Measurements from ENCODE around the gene STYXL2. TPM values are rescaled to one million over a fixed set of nuclear protein-coding genes. Genes with fewer than 3 reads are reported as not detected.

The STYXL2 gene
- total RNA-seq, 1 experiment from 2014 or later = not detected

DNA sequence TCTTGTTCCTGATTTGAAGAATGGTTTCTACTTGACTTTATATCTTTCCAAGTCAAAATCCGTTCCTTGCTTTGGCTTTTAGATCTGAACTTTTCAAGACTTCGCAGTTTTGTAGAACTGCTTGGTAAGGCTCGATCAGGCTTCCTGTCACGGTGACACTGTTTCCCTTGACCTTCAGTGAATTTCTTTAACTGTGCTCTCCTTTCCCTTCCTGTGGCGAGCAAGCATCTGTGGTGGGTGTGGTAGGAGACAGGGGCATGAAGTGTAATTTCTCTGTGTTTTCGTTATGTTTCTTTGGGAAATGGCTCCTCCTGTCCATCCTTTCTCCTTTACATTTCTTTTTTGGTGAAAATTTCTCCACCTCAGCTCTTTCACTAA lies 10.4 kb downstream of the STYXL2 start:
- ATAC-seq (no peak), DNase-seq (ENCODE audit: low read depth, low spot score) (no peak)
- Histone ChIP-seq H3K9me3 (ENCODE audit: control insufficient read depth, insufficient read depth, low read depth, low read length) (no peaks in the 10 kb centered on the region), H3K27me3 (ENCODE audit: control insufficient read depth, insufficient read depth, low read length) (peaks cover 2% of the 10 kb centered on the region; the same call in 1 of the 2 replicates), H3K4me3 (ENCODE audit: low read depth in 2 of 2, low read length in 2 of 2) (no peak overlapping the region), H3K36me3 (ENCODE audit: control insufficient read depth, insufficient read depth, low read length) (no peaks in the 10 kb centered on the region), H3K4me1 (ENCODE audit: control insufficient read depth, insufficient read depth, low read length) (peaks cover 5% of the 10 kb centered on the region), H3K27ac (ENCODE audit: low read length) (no peak overlapping the region)
- TF ChIP-seq, protein P1, sequence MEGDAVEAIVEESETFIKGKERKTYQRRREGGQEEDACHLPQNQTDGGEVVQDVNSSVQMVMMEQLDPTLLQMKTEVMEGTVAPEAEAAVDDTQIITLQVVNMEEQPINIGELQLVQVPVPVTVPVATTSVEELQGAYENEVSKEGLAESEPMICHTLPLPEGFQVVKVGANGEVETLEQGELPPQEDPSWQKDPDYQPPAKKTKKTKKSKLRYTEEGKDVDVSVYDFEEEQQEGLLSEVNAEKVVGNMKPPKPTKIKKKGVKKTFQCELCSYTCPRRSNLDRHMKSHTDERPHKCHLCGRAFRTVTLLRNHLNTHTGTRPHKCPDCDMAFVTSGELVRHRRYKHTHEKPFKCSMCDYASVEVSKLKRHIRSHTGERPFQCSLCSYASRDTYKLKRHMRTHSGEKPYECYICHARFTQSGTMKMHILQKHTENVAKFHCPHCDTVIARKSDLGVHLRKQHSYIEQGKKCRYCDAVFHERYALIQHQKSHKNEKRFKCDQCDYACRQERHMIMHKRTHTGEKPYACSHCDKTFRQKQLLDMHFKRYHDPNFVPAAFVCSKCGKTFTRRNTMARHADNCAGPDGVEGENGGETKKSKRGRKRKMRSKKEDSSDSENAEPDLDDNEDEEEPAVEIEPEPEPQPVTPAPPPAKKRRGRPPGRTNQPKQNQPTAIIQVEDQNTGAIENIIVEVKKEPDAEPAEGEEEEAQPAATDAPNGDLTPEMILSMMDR (IDR thresholded peaks at IDR 0.05) = no peak
- TF ChIP-seq TCF7L2 (IDR thresholded peaks at IDR 0.05; ENCODE audit: low read depth, low read length) = no peak
- TF ChIP-seq, protein P2, sequence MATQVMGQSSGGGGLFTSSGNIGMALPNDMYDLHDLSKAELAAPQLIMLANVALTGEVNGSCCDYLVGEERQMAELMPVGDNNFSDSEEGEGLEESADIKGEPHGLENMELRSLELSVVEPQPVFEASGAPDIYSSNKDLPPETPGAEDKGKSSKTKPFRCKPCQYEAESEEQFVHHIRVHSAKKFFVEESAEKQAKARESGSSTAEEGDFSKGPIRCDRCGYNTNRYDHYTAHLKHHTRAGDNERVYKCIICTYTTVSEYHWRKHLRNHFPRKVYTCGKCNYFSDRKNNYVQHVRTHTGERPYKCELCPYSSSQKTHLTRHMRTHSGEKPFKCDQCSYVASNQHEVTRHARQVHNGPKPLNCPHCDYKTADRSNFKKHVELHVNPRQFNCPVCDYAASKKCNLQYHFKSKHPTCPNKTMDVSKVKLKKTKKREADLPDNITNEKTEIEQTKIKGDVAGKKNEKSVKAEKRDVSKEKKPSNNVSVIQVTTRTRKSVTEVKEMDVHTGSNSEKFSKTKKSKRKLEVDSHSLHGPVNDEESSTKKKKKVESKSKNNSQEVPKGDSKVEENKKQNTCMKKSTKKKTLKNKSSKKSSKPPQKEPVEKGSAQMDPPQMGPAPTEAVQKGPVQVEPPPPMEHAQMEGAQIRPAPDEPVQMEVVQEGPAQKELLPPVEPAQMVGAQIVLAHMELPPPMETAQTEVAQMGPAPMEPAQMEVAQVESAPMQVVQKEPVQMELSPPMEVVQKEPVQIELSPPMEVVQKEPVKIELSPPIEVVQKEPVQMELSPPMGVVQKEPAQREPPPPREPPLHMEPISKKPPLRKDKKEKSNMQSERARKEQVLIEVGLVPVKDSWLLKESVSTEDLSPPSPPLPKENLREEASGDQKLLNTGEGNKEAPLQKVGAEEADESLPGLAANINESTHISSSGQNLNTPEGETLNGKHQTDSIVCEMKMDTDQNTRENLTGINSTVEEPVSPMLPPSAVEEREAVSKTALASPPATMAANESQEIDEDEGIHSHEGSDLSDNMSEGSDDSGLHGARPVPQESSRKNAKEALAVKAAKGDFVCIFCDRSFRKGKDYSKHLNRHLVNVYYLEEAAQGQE (IDR thresholded peaks at IDR 0.05; ENCODE audit: insufficient read depth in 1 of 2, low read depth in 2 of 2, low read length in 1 of 2) = no peak
- no peak for TF ChIP-seq POLR2AphosphoS5 (IDR thresholded peaks at IDR 0.05; ENCODE audit: low read depth, low read length)
- TF ChIP-seq SIN3A (IDR thresholded peaks at IDR 0.05; ENCODE audit: borderline replicate concordance, insufficient read depth, low read depth, low read length) = no peak
- no TSS peak for BruUV-seq (replicated peaks)
- POLR2A ChIA-PET = no interaction called here
- intact Hi-C loops (cut with micrococcal nuclease; ENCODE audit: unreplicated experiment) (no loop called here), in situ Hi-C loops (cut with HindIII; ENCODE audit: low pct_unique_long_range_greater_than_20kb, low sequenced_read_pairs) (no loop called here)
- CTCF ChIA-PET = no interaction called here

DNA sequence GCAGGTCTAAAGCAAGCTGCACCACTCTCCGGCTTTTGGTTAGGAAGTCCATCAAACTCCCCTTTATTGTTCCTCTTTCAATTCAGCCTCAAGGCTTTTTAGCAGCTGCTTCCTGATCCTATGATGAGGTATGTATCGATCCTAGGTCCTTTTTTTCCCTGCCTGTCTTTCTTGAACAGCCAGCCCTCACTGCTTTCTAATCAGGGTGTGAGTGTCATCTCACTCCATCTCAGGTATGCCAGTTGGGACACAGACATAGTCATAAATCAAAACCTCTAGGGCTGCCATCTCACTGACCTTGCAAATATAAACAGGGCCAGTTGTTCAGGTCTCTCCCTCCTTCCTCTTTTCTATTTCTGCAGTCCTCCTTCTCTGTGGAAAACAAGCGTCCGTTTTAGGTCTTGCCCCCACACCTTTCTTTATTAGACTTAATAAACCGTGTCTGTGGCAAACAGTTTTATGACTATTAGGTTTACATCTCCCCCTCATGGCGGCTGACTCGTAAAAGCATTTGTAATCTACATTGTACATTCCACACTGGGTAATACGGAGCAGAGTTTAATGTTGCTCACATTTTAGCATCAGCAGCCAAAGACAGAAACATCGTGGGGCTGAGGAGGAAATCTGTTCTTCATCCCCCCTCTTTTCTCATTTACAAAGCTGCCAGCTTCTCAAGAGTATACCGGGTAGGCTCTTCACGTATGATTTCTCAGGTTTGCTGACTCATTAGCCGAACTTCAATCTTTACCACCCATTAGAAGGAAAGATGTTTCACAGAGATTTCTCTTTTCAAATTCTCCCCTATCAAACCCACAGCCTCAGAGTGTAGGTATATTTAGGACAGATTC lies 11.6 kb downstream of the STYXL2 start:
- no peak for ATAC-seq
- Histone ChIP-seq H3K27me3 (ENCODE audit: control insufficient read depth, insufficient read depth, low read length) (peaks cover 2% of the 10 kb centered on the region; the same call in 1 of the 2 replicates), H3K4me1 (ENCODE audit: control insufficient read depth, insufficient read depth, low read length) (peaks cover 5% of the 10 kb centered on the region), H3K4me3 (ENCODE audit: low read depth in 2 of 2, low read length in 2 of 2) (no peak overlapping the region), H3K9me3 (ENCODE audit: control insufficient read depth, insufficient read depth, low read depth, low read length) (no peaks in the 10 kb centered on the region), H3K27ac (ENCODE audit: low read length) (no peak overlapping the region), H3K36me3 (ENCODE audit: control insufficient read depth, insufficient read depth, low read length) (no peaks in the 10 kb centered on the region)
- no TSS peak for BruUV-seq (replicated peaks)
- intact Hi-C loops (cut with micrococcal nuclease; ENCODE audit: unreplicated experiment) = no loop called here
- no peak for DNase-seq (ENCODE audit: low read depth, low spot score)
- in situ Hi-C loops (cut with HindIII; ENCODE audit: low pct_unique_long_range_greater_than_20kb, low sequenced_read_pairs) = no loop called here
- TF ChIP-seq, protein P1 (IDR thresholded peaks at IDR 0.05) = no peak
- no peak for TF ChIP-seq POLR2AphosphoS5 (IDR thresholded peaks at IDR 0.05; ENCODE audit: low read depth, low read length)
- TF ChIP-seq TCF7L2 (IDR thresholded peaks at IDR 0.05; ENCODE audit: low read depth, low read length) = no peak
- TF ChIP-seq, protein P2 (IDR thresholded peaks at IDR 0.05; ENCODE audit: insufficient read depth in 1 of 2, low read depth in 2 of 2, low read length in 1 of 2) = no peak
- no peak for TF ChIP-seq SIN3A (IDR thresholded peaks at IDR 0.05; ENCODE audit: borderline replicate concordance, insufficient read depth, low read depth, low read length)
- CTCF ChIA-PET = interaction anchor here (0.7 kb wide), 1 partner anchor 71 kb away, joined by 8 read pairs; no protein-coding TSS in a partner anchor
- POLR2A ChIA-PET = no interaction called here

Measured in Panc1 (cell line).